Measurements from ENCODE around the gene USP5.

The USP5 gene

DNA sequence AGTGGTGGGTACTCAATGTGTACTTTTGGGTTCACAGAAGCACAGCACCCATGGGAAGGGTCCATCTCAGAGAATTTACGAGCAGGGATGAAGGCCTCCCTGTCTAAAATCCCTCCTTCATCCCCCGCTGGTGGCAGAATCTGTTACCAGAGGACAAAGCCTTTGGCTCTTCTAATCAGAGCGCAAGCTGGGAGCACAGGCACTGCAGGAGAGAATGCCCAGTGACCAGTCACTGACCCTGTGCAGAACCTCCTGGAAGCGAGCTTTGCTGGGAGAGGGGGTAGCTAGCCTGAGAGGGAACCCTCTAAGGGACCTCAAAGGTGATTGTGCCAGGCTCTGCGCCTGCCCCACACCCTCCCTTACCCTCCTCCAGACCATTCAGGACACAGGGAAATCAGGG lies 31.8 kb upstream of the USP5 start:
- no peak overlapping the region for H3K4me3 ChIP-seq (ENCODE audit: low read depth, low read length)
- DNase-seq (ENCODE audit: low read depth) = no peak
- TF ChIP-seq, protein P1, sequence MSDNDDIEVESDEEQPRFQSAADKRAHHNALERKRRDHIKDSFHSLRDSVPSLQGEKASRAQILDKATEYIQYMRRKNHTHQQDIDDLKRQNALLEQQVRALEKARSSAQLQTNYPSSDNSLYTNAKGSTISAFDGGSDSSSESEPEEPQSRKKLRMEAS (IDR thresholded peaks at IDR 0.05; ENCODE audit: low read depth, low read length) = no peak
- TF ChIP-seq MYC (IDR thresholded peaks at IDR 0.05; ENCODE audit: low read depth, low read length) (no peak), POLR2A (IDR thresholded peaks at IDR 0.05; ENCODE audit: extremely low read depth, insufficient read length) (no peak)
- TF ChIP-seq, protein P2, sequence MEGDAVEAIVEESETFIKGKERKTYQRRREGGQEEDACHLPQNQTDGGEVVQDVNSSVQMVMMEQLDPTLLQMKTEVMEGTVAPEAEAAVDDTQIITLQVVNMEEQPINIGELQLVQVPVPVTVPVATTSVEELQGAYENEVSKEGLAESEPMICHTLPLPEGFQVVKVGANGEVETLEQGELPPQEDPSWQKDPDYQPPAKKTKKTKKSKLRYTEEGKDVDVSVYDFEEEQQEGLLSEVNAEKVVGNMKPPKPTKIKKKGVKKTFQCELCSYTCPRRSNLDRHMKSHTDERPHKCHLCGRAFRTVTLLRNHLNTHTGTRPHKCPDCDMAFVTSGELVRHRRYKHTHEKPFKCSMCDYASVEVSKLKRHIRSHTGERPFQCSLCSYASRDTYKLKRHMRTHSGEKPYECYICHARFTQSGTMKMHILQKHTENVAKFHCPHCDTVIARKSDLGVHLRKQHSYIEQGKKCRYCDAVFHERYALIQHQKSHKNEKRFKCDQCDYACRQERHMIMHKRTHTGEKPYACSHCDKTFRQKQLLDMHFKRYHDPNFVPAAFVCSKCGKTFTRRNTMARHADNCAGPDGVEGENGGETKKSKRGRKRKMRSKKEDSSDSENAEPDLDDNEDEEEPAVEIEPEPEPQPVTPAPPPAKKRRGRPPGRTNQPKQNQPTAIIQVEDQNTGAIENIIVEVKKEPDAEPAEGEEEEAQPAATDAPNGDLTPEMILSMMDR (IDR thresholded peaks at IDR 0.05; ENCODE audit: low read depth, low read length) = no peak

DNA sequence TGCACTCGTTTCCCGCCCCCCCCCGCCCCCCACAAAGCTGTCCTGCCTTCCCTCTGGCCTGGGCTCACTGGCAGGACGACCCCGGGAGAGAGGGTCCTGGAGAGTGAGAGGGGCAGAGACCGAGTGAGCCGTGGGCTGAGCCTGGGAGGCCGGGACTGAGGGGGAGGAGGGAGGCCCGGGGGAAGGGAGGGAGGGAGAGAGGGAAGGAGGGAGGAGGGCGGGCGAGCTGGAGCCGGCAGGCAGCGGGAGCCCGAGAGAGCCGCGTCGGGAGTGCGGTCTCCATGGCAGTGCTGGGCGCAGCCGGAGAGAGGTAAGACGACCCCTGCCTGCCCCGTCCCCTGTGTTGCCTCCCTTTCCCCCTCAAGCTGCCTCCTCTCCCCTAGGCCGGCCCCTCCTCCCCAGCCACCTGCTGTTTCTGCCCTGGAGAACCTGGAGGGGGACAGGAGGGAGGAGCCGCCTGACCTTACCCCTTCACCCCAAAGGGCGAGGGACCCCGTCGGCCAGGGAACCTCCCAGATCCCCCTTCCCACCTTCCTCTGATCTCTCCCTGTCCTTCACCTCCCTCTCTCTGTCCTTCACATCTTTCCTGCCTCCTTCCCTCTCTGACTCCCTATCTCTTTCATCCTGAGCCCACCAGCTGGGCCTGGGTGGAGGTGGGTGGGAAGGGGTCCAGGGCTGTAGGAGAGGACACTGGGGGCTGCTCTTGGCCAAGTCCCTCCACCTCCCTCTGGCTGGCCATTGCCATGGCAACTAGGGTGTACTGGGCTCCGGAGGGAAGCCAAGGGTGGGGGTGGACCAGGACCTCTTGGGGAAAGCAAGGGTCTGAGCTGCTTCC lies 30.1 kb upstream of the USP5 start, which contains the start of gene GPR162:
Gene GPR162, plus strand, starts transcription at position 231 of the 835 bp plus-strand sequence. CDS start 2,078 bp downstream, outside the sequence.
- TF ChIP-seq MYC (IDR thresholded peaks at IDR 0.05; ENCODE audit: low read depth, low read length) = no peak
- TF ChIP-seq, protein P2 (IDR thresholded peaks at IDR 0.05; ENCODE audit: low read depth, low read length) = no peak
- no peak for TF ChIP-seq POLR2A (IDR thresholded peaks at IDR 0.05; ENCODE audit: extremely low read depth, insufficient read length)
- TF ChIP-seq, protein P1 (IDR thresholded peaks at IDR 0.05; ENCODE audit: low read depth, low read length) = no peak
- DNase-seq (ENCODE audit: low read depth) = peak; percentile 67
- peak within 1 kb of the TSS; percentile 11 for H3K4me3 ChIP-seq (ENCODE audit: low read depth, low read length)

DNA sequence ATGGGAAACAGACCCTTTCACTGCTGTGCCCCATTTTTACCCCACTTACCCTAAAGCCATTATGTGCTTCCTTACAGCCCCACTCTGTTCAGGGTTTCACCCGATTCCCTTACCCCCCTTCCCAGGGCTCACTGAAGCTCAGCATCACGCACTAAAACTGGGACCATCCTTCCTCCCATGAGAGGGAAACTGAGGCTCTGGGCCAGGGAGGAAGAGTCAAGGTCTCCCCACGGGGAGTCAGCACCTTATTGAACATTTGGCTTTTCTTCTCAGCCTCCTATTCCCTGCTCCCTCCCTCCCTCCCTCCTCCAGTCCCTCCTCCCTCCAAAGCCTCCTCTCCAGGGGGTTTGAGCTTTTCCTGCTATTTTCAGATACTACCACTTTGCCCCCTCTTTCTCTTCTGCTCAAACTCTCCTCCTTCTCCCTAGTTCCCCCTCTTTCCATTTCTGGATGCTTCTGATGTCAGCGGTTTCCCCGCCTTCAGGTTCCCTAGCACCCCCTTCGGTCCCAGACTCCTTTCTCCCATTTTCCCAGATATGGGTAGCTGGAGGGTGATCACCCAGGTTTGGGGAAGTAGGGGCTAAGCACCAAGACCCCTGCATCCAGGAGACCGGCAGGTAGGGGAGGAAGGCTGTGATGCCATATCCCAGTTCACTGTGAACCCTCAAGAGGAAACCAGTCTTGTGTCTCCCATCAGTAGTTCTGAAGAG lies 29.4 kb upstream of the USP5 start:
- TF ChIP-seq, protein P2 (IDR thresholded peaks at IDR 0.05; ENCODE audit: low read depth, low read length) = no peak
- TF ChIP-seq MYC (IDR thresholded peaks at IDR 0.05; ENCODE audit: low read depth, low read length) (no peak), POLR2A (IDR thresholded peaks at IDR 0.05; ENCODE audit: extremely low read depth, insufficient read length) (no peak)
- TF ChIP-seq, protein P1 (IDR thresholded peaks at IDR 0.05; ENCODE audit: low read depth, low read length) = no peak
- no peak overlapping the region for H3K4me3 ChIP-seq (ENCODE audit: low read depth, low read length)
- DNase-seq (ENCODE audit: low read depth) = no peak

DNA sequence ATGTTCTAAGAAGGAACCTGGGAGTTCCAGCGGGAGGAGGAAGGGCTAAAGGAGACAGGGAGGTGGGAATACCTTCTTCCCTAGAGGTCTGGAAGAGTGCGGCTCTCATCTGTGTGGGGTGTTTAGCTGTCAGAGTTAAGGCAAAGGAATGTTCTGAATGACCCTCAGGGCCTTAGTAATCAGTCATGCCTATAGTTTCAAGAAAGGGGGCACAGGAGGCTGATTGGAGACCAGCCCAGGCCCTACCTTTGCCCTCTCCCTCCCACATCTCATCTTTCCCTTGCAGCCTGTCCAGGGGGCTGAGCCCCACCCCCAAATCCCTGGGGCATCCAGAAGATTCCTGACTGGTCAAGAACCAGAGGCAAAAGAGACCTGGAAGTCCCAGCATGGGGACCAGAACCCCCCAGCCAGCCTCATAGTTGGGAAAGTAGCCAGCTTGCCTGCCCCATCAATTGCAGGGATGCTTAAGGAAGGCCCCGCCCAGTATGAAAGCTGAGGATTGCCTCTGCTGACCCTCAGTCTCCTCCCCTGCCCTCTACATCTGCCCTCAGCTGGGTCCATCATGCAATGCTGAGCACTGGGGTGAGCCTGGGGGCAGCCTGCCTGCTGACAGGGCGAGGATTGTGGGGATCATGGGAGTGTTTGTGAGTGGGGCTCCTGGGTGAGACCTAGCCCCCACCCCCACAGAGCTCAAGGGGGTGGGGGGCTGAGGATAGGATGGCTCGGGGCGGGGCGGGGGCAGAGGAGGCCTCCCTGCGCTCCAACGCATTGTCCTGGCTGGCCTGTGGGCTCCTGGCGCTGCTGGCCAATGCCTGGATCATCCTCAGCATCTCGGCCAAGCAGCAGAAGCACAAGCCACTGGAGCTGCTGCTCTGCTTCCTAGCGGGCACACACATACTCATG lies 28.5 kb upstream of the USP5 start:
- no peak for DNase-seq (ENCODE audit: low read depth)
- TF ChIP-seq, protein P2 (IDR thresholded peaks at IDR 0.05; ENCODE audit: low read depth, low read length) = no peak
- TF ChIP-seq MYC (IDR thresholded peaks at IDR 0.05; ENCODE audit: low read depth, low read length) (no peak), POLR2A (IDR thresholded peaks at IDR 0.05; ENCODE audit: extremely low read depth, insufficient read length) (no peak)
- TF ChIP-seq, protein P1 (IDR thresholded peaks at IDR 0.05; ENCODE audit: low read depth, low read length) = no peak
- no peak overlapping the region for H3K4me3 ChIP-seq (ENCODE audit: low read depth, low read length)

DNA sequence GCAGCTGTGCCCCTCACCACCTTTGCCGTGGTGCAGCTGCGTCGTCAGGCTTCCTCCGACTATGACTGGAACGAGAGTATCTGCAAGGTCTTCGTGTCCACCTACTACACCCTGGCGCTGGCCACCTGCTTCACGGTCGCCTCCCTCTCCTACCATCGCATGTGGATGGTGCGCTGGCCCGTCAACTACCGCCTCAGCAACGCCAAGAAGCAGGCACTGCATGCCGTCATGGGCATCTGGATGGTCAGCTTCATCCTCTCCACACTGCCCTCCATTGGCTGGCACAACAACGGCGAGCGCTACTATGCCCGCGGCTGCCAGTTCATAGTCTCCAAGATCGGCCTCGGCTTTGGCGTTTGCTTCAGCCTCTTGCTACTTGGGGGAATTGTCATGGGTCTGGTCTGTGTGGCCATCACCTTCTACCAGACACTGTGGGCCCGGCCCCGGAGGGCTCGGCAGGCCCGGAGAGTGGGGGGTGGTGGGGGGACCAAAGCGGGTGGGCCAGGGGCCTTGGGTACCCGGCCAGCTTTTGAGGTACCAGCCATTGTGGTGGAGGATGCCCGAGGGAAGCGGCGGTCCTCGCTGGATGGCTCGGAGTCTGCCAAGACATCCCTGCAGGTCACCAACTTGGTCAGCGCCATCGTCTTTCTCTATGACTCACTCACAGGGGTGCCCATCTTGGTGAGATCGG lies 27.7 kb upstream of the USP5 start:
- TF ChIP-seq, protein P2 (IDR thresholded peaks at IDR 0.05; ENCODE audit: low read depth, low read length) = no peak
- no peak for TF ChIP-seq MYC (IDR thresholded peaks at IDR 0.05; ENCODE audit: low read depth, low read length)
- TF ChIP-seq POLR2A (IDR thresholded peaks at IDR 0.05; ENCODE audit: extremely low read depth, insufficient read length) = no peak
- TF ChIP-seq, protein P1 (IDR thresholded peaks at IDR 0.05; ENCODE audit: low read depth, low read length) = no peak
- H3K4me3 ChIP-seq (ENCODE audit: low read depth, low read length) = no peak overlapping the region
- no peak for DNase-seq (ENCODE audit: low read depth)

Data from NB4 (cell line).